NCI-H1436 treated with DMSO at 0.1 percent for 48 hours (cell line): ENCODE data around the gene IRX3.

Source experiments
- DNase-seq: peaks from one replicate; lab custom pipeline; 2025; lab: John Stamatoyannopoulos, UW

Gene IRX3

GRCh38 chr16:54286366-54287130 is at the start of gene IRX3:
Gene IRX3 (minus strand): TSS chr16:54286787. CDS start chr16:54286050, 737 bp downstream.
- DNase-seq: peak; percentile 75

GRCh38 chr16:54335230-54335629 is 48.6 kb upstream of the IRX3 start:
- DNase-seq: no peak

GRCh38 chr16:54334208-54334607 is 47.6 kb upstream of the IRX3 start:
- no peak for DNase-seq

GRCh38 chr16:54331241-54332002 is 44.8 kb upstream of the IRX3 start:
- no peak for DNase-seq

GRCh38 chr16:54327609-54328008 is 41.0 kb upstream of the IRX3 start:
- DNase-seq: no peak

- no peak for DNase-seq
Measured at GRCh38 chr16:54326266-54326662, 39.7 kb upstream of the IRX3 start.

- no peak for DNase-seq
Measured at GRCh38 chr16:54325616-54326265, 39.2 kb upstream of the IRX3 start.

GRCh38 chr16:54324716-54325115 is 38.1 kb upstream of the IRX3 start:
- DNase-seq: no peak

GRCh38 chr16:54320697-54321340 is 34.2 kb upstream of the IRX3 start:
- no peak for DNase-seq

- no peak for DNase-seq
Measured at GRCh38 chr16:54318941-54319340, 32.4 kb upstream of the IRX3 start.

GRCh38 chr16:54317101-54317611 is 30.6 kb upstream of the IRX3 start:
- no peak for DNase-seq

GRCh38 chr16:54316095-54316889 is 29.7 kb upstream of the IRX3 start:
- DNase-seq: no peak

- DNase-seq: no peak
Measured at GRCh38 chr16:54313789-54314188, 27.2 kb upstream of the IRX3 start.

- no peak for DNase-seq
Measured at GRCh38 chr16:54312502-54312991, 26.0 kb upstream of the IRX3 start.

- no peak for DNase-seq
Measured at GRCh38 chr16:54309341-54309740, 22.8 kb upstream of the IRX3 start.

GRCh38 chr16:54305080-54305479 is 18.5 kb upstream of the IRX3 start:
- DNase-seq: no peak

GRCh38 chr16:54303613-54304012 is 17.0 kb upstream of the IRX3 start:
- DNase-seq: no peak

GRCh38 chr16:54297154-54297553 is 10.6 kb upstream of the IRX3 start:
- DNase-seq: no peak

GRCh38 chr16:54296543-54296942 is 10.0 kb upstream of the IRX3 start:
- no peak for DNase-seq

- no peak for DNase-seq
Measured at GRCh38 chr16:54291656-54292487, 5.3 kb upstream of the IRX3 start.
